ENCODE data around the gene GNPAT.

The GNPAT gene

DNA sequence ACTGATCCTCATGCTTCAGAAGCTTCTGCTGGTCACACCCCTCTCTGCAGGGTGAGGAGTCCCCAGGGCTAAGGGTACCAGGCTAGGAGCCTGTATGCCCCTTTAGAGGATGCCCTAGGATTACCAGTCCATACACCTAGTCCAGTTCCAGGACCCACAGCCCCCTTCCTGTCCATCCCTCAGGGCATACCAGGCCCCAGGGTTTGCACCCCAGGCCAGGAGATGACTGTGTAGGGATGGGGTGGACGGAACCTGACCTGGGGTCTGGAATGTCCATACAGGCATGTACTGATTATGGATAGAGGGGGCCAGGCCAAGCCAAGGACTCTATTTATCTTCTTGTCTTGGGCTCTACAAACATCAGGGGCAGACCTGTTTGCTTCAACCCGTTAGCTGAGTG is 44.3 kb upstream of the GNPAT start:
- no peak overlapping the region for H3K4me3 ChIP-seq (ENCODE audit: low read depth, low read length)
- TF ChIP-seq, protein P1, sequence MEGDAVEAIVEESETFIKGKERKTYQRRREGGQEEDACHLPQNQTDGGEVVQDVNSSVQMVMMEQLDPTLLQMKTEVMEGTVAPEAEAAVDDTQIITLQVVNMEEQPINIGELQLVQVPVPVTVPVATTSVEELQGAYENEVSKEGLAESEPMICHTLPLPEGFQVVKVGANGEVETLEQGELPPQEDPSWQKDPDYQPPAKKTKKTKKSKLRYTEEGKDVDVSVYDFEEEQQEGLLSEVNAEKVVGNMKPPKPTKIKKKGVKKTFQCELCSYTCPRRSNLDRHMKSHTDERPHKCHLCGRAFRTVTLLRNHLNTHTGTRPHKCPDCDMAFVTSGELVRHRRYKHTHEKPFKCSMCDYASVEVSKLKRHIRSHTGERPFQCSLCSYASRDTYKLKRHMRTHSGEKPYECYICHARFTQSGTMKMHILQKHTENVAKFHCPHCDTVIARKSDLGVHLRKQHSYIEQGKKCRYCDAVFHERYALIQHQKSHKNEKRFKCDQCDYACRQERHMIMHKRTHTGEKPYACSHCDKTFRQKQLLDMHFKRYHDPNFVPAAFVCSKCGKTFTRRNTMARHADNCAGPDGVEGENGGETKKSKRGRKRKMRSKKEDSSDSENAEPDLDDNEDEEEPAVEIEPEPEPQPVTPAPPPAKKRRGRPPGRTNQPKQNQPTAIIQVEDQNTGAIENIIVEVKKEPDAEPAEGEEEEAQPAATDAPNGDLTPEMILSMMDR (IDR thresholded peaks at IDR 0.05; ENCODE audit: insufficient read depth, low read depth, low read length, missing control alignments) = no peak
- no peak for DNase-seq (ENCODE audit: low read depth)

DNA sequence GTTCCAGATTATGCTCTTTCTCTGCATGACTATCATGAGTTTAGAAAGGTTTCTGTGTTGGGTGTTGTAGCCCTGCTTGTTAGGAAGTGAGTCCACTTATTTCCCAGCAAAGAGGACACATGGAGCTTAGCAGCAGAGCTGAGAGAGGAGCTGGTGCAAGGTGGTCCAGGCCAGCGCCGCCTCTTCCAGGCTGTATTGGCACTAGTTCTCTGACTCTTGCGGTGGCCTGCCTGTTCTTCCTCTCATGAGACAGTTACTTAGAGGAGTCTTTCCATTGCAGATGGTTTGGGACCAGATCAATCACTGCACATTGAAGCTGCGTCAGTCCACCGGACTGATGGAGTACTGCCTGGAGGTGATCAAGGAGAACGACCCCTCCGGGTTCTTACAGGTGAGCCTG is 41.1 kb upstream of the GNPAT start:
- TF ChIP-seq, protein P1 (IDR thresholded peaks at IDR 0.05; ENCODE audit: insufficient read depth, low read depth, low read length, missing control alignments) = no peak
- no peak for DNase-seq (ENCODE audit: low read depth)
- no peak overlapping the region for H3K4me3 ChIP-seq (ENCODE audit: low read depth, low read length)

DNA sequence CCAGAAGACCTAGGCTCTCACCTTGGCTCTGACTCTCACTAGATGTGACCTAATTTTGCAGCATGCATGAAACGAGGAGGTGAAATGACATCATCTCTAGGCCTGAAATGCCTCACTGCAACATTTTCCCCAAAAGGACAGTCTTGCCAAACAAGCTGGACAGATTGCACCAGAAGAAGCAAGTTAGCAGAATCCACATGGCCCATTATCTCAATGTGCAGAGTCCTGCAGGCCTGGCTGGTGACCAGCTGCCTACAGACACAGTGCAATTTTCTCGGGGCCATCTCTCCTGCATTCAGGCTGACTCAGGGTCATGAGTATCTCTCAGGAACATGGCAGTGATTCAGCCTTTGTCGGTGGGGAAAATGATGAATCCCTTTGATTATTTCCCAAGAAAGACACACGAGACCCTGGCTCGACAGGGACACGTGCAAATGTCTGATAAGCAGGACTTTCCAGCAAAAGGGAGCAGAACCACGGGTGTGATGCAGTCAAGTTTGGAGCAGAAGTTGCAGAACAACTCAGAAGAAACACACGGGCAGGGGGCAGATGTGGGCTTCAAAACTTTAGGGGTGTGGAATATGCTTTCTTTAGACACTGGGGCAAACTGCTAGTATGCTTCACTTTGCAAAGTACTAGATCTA is 40.5 kb upstream of the GNPAT start:
- no peak overlapping the region for H3K4me3 ChIP-seq (ENCODE audit: low read depth, low read length)
- TF ChIP-seq, protein P1 (IDR thresholded peaks at IDR 0.05; ENCODE audit: insufficient read depth, low read depth, low read length, missing control alignments) = no peak
- no peak for DNase-seq (ENCODE audit: low read depth)

DNA sequence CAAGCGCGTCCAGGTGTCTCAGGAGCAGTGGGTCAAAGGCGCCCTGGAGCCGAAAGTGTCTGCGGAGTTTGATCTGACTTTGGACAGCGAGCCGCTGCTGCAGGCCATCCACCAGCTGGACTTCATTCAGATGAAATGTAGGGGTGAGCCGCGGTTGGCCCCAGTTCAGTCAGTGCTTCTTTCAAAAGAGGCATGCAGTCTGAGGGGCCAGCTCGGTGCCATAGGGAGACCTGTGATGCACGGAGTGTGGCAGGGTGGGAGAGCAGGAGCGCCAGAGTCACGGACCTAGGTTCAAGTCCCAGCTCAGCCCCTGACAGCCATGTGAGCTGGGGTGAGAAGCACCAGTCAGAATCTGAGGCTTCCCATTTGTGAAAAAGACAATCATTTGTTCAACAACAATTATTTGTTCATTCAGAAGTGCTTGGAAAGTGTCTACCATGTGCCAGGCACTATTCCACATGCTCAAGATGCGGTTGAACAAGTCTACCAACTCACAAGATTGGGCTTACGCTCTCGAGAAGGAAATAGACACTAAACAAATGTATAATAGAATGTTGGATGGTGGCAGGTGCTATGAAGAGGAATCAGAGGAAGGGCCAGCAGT is 39.5 kb upstream of the GNPAT start:
- no peak for DNase-seq (ENCODE audit: low read depth)
- no peak overlapping the region for H3K4me3 ChIP-seq (ENCODE audit: low read depth, low read length)
- TF ChIP-seq, protein P1 (IDR thresholded peaks at IDR 0.05; ENCODE audit: insufficient read depth, low read depth, low read length, missing control alignments) = no peak

DNA sequence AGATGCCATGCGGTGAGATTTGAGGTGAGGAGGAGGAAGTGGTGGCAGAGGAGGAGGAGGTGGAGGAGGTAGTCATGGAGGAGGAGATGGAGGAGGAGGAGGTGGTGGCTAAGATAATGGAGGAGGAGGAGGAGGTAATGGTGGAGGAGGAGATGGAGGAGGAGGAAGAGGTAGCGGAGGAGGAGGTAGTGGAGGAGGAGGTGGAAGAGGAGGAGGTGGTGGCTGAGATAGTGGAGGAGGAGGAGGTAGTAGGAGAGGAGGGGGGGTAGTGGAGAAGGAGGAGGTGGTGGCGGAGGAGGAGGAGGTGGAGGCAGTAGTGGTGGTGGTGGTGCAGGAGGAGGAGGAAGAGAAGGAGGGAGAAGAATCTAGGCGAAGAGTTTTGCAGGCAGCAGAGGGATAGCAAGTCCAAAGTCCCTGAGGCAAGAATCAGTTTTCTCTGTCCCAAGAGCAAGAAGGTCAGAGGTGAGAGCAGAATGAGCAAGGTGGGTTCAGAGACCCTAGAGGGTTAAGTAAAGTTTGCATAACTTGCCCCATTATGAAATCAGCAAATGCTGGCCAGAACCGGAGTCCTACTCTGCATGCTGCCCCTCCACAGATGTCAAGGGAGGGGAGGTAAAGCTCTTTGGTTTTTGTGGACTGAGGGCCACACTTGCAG is 38.9 kb upstream of the GNPAT start:
- no peak overlapping the region for H3K4me3 ChIP-seq (ENCODE audit: low read depth, low read length)
- TF ChIP-seq, protein P1 (IDR thresholded peaks at IDR 0.05; ENCODE audit: insufficient read depth, low read depth, low read length, missing control alignments) = no peak
- no peak for DNase-seq (ENCODE audit: low read depth)

GRCh38 chr1:231203259-231204057 is 37.6 kb upstream of the GNPAT start:
- no peak overlapping the region for H3K4me3 ChIP-seq (ENCODE audit: low read depth, low read length)
- TF ChIP-seq, protein P1 (IDR thresholded peaks at IDR 0.05; ENCODE audit: insufficient read depth, low read depth, low read length, missing control alignments) = no peak
- no peak for DNase-seq (ENCODE audit: low read depth)
